IPS DF 4.7 (cell line): ENCODE data around the gene COL20A1.

Source experiments
- DNase-seq: peaks from one replicate; pipeline ENCODE4 v3.0.0-alpha.2; 2013; ENCODE audit warnings: low spot score; ENCODE audit errors: extremely low read depth

COL20A1 gene

DNA sequence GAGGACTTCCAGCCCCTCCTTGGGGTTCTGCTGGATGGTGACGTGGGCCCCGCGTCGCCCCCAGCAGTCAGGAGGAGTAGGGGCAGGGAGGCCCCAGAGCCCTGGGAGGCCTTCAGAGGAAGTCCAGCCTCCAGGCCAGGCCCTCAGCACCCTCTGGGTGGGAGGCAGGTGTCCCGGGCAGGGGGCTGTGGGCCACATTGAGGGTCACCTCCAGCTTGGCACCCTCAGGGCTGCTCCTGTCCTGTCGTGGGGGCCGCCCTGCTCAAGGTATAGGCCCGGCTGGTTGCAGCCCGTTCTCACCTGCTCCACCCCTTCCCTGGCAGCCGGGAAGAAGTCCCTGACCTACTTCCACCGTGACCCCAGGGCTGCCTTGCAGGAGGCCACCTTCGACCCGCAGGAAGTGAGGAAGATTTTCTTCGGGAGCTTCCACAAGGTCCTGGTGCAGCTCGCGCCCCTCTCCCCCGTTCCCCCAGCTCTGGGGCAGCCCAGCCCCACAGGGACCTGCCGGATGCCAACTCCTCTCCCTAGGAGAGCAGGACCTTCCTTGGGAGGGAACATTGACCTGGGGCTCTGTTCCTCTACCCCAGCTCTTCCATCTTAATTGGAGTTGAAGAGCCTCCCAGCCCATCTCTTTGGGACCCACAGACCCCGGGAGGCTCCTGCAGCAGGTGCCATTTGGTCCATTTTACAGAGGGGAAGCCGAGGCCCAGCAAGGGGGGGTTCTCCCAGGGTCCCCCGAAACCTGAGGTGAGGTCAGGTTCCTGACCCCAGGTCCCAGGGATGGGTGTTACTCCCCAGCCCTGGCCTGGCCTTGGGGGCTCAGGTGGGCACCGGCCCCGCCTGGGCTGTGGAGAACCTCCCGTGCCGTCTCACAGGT is 26.4 kb downstream of the COL20A1 start:
- DNase-seq = no peak

DNA sequence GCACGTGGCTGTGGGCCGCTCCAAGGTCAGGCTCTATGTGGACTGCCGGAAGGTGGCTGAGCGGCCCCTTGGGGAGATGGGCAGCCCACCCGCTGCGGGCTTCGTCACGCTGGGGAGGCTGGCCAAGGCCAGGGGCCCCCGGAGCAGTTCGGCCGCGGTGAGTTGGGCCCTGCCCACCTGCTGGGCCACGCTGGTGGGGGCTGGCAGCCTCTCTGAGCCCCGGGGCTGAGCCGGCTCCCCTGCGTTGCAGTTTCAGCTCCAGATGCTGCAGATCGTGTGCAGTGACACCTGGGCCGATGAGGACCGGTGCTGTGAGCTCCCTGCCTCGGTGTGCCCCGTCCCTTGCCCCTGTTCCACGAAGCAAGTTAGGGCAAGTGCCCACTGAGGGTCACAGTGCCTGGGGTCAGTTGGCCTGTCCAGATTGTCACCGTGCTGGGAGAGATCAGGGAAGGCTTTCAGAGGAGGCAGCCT is 27.1 kb downstream of the COL20A1 start:
- no peak for DNase-seq

DNA sequence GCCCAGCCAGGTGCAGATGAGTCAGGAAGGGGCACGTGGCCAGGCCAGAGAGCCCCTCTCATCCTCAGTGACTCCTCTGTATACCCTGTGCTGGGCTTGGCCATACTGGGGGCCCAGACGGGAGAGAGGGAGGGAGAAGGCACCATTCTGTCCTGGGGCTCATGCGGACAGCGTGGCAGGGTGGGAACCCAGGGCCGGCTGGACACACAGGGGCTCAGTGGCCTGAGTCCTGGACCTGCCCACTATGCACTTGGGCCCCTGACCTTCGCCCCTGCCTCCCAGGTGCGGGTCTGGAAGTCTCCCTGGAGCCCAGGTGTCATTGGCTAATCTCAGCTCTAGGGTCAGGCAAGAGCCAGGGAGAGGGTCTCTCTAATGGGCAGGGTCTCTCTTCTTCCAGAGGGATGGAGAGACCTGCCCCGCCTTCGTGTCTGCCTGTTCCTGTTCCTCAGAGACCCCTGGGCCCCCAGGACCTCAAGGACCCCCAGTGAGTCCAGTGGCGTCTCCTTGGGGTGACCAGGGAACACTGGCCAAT is 27.7 kb downstream of the COL20A1 start:
- no peak for DNase-seq

DNA sequence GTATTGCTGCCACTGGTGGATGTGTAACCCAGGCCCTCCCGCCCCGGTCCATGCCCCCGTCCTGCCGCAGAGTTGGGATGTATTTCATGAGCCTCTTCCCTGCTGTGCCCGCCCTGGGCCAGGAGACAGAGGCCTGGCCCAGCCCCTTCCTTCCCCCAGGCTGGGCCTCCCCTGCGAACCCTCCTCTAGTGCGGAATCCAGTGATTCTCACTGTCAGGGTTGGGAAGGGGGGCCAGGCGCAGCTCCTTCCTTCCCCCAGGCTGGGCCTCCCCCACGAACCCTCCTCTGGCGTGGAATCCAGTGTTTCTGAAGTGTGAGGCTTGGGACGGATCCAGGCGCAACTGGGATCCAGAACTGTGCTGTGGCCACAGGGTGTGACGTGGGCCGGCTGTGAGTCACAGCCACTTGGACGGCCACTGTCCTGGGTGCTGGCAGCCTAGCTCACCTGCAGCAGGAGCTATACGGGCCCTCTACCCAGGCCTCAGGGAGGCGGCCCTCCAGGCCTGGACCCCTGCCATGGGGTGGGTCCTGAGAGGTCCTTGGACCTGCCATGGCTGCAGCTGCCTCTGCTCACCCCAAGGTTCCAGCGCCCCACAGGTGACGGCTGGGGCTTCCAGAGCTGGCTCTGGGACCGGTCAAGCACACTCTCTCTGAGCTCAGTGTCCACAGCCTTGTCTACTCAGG is 28.3 kb downstream of the COL20A1 start:
- no peak for DNase-seq

DNA sequence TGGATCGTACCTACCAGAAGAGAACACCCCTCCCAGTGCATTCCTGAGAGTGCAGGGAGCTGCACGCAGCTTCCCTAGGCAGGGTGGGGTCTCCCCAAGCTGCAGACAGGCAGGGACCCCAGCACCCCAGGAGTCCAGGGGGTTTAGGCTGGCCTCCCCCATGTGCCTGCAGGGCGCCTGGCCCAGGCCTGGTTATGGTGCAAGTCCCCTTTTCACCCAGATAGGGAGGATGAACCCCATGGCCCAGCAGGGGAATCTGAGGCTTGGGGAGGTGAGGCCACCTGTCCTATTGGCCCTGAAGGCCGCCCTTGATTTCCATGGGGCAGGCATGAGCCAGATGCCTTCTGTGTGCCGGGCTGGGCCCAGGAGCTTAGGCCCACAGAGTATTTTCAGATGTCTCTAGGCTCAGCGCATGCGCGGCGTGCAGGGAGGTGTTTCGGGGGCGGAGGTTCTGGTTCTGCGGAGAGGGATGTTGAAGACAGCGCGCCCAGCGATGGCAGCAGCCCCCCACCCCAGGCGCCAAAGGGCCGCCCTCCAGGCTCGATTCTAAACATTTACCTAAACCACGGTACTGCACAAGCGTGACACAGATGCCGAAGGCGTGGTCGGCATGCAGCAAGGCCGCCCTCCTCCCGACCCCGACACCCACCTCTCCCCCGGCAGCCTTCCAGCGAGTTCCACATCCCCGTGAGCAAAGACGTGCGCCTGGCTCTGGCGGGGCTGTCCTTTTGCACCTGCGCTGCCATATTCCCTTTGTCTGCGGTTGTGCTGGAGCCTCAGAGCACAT is 29.4 kb downstream of the COL20A1 start:
- DNase-seq = no peak

DNA sequence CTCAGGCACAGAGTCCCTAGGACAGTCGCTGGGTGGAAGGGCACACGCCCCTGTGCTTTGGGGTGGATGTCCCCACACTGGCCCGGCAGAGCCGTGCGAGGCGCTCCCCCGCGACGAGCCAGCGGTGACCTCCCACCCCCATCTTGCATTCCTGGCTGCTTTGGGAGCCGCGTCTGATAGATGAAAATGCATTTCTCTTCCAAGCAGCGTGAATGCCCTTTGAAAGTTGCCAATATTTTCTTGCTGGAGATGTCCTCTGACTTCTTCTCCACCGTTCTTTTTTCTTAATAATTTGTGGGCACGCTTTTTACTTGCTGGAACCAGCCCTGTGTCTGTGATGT is 29.9 kb downstream of the COL20A1 start:
- DNase-seq = no peak

DNA sequence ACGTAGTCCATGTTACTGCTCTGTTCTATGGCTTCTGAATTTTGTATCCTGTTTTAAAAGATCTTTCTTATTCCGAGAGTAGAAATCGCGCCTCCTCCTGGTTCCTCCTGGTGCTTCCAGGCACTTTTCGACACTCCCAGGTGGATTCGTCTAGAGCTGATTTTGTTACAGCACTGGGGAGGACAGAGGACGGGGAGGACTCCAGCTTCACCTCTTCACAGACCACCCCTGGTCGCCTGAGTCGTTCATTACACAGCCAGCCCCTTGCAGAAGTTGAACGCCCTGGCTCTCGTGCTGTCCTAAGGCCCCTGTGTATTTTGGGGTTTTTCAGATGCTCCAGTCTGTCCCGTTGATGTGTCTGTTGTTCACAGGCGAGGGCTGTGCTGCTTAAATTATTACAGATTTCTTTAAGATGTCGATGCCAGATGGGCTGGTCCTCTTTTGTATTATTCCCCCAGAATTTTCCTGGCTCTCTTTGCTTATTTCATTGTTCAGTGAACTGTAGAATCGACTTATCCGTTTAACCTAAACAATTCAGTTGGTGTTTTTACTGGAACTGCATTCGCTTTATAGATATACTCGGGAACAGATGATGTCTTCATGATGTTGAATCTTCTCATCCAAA is 30.5 kb downstream of the COL20A1 start:
- DNase-seq = no peak

DNA sequence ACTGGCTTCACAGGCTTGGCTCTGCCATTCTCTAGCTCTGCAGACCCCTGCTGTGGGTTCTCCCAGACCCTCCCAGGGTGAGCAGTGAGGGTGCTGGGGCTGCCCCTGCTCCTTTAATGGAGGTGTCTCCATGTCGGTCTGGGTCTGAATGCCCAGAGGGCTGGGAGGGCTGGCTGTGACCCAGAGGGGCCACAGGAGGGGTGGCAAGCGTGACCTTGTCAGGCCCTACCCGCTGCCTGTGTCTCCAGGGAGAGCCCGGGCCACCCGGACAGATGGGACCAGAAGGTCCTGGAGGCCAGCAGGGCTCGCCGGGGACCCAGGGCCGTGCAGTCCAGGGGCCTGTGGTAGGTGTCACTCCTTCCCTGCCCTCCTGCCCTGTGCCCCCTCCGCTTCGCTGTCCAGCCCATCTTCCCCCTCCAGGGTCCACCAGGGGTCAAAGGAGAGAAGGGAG is 32.1 kb downstream of the COL20A1 start:
- DNase-seq = no peak

DNA sequence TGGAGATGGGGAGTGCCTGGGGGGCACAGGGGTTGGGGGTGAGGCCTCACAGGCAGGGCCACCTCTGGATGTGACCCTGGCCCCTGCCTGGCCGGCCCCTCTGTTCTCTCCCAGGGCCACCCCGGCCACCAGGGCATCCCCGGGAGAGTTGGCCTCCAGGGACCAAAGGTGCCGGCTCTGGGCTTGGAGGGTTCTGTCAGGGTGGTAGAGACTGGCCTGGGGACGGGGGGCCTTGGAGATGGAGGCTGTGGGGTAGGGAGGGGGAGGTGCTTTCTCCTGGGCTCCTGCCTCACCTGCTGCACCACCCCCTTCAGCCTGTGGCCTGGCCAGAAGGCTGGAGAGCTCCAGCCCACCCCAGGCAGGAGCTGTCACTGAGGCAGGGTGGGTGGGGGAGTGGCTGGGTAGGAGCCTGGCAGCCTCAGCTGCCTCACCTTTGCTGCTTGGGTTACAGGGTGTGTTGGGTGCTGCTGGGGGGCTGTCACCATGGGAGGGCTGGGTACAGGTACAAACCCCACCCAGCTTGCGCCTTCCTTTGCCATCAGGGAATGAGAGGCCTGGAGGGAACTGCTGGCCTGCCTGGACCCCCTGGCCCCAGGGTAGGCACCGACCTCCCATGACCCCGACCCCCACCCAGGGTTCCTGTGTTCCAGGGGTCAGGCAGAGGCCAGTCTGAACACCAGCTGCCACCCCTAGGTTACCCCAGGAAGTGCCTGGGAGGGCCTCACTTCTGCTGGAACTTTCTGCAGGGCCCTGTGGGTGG is 32.7 kb downstream of the COL20A1 start:
- DNase-seq = no peak

DNA sequence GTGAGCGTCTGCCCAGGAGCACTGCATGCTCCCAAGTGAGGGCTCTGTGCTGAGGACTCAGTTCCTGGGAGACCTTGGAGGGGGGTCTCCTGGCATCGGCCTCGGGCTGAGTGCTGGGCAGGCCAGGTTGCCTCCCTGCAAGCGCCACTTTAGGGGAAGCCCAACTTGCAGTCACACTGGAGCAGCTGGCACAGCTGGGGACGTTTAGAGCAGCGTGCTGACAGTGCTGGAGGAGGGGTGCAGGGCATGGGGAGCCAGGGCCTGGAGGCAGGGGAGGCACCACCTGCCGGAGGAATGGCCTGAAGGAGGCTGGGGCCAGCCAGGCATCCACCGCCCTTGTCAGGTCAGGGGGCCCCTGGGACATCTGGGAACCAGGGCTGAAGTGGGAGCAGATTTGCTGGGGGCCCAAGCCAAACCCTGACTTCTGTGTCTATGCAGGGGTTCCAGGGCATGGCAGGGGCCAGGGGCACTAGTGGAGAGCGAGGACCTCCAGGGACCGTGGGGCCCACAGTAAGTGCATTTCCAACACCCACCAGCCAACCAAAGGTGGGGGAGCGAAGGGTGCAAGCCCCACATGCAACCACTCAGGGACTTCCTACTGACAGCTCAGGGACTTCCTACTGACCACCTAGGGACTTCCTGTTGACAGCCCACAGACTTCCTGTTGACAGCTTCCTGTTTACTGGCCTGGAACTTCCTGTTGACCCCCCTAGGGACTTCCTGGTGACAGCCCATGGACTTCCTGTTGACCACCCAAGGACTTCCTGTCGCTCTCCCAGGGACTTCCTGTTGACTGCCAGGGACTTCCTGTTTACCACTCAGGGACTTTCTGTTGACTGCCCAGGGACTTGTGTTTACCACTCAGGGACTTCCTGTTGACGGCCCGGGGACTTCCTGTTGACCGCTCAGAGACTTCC is 33.6 kb downstream of the COL20A1 start:
- DNase-seq = no peak

DNA sequence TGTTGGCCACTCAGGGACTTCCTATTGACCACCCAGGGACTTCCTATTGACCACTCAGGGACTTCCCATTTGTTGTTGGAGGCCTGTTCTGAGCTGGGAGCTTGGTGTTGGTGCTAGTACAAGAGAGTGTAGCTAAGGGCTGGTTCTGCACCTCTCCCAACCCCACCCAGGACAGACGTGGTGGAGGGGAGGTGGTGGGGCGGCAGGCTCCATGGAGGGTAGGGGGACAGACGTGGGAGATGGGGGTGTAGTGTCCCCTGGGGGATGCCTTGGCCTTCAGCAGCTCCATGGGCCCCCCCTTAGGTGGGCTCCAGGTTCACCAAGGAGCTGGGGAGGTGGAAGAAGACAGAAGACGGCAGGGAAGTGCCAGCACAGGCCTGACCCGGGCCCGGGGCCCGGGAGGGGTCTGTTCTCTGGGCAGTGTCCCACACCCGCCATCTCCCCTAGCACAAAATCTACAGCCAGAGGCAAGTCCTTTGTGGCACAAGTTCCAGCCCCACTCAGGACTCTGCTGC is 34.3 kb downstream of the COL20A1 start:
- DNase-seq = no peak

DNA sequence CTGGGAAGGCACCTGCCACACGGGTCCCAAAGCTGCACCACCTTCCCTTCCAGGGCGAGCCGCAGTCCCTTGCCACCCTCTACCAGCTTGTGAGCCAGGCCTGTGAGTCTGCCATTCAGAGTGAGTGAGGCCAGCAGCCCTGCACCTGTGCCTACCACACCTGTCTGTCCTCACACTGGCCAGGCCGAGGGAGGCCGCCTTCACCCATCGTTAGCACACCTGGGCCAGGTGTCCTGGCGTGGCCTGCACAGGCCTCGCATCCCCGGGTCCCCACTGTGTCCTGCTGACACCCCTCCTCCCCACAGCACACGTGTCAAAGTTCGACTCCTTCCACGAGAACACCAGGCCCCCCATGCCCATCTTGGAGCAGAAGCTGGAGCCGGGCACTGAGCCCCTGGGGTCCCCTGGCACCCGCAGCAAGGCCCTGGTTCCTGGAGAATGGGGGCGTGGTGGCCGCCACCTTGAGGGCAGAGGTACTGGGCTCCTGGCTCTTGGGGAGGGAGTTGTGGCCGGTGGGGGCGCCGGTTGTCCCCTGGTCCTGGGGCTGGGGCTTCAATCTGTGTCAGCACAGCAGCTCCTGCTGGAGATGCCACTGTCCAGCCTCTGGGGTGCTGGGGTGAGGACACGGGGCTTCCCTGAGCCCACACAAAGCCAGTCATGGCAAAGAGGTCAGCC is 35.2 kb downstream of the COL20A1 start:
- DNase-seq = no peak

DNA sequence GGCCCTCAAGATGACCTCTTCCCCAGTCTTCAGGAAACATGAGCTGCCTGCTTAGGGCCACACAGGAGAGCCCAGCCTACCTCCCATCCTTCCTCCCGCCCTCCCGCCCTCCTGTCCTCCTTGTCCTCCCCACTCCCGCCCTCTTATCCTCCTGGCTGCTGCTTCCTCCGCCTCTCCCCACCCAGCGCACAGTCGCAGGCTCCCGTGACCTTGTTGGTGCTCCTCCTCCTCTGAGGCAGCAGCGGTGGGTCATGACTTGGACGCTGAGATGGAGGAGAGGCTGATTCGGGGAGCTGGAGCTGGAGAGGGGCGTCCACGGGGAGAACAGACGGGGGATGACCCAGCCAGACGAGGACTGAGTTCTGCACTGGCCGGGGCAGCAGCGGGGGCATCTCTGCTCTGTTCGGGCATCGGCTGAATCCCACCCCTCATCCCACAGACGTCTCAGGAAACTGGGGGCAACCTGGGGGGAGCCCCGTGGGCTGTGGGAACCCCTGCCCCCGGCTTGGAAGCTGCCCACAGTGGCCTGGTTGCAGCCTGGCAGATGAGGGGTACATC is 35.8 kb downstream of the COL20A1 start:
- no peak for DNase-seq

DNA sequence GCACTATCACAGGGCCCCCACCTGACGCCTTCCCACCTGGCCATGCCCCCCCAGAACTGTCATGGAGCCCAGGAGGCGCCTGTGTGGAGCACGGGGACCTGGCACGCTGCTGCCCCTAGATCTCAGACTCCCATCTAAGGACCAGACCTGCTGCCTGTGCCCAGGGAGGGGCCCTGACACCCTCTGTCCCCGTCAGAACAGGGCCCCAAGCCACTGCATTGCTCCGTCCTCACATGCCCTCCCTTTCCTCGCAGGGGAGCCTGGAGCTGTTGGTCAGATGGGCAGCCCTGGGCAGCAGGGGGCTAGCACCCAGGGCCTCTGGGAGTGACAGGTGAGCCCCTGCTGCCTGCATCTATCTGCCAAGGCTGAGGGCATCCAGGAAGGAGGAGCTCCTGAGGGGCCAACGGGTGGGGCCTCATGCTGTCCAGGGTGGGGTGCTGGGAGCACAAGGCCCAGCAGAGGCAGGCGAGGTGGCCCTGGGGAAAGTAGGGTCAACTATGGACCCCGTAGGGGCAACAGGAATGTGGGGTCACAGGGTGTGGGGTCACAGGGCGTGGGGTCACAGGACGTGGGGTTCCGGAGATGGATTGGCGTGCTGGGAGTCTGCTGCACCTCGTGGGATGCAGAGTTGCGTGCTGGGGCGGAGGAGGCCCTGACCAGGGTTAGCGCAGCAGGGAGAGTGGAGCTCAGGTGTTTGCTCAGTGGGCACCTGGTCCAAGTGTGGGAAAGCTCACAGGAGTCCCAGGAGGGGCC is 36.5 kb downstream of the COL20A1 start:
- no peak for DNase-seq

DNA sequence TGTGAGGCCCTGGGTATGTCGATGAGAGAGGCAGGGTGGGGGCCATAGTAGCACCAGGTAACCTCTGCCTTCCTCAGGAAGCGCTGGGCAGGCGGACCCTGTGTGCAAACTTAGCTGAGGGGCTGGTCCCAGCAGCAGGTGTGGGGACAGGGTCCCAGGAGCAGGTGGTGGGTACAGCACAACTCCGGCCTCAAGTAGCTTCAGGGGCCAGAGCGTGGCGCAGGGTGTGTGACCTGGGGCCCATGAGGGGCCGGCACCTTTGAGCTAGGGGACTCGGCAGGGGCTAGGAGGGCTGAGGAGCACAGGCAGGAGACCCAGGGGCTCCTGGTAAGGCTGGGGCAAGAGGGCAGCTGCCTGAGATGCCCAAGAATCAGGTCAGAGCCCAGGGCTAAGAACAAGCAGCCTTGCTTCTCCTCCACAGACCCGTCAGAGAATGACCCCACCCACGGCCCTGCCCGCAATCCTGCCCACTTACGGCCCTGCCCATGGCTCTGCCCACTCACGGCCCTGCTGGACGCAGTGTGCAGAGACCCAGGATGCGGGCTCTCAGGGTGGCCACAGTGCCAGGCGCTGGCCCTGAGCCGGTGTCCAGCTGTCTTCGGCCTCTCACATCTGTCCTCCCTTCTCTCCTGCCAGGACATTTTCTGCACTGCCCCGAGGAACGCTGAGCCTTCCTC is 37.2 kb downstream of the COL20A1 start:
- no peak for DNase-seq

DNA sequence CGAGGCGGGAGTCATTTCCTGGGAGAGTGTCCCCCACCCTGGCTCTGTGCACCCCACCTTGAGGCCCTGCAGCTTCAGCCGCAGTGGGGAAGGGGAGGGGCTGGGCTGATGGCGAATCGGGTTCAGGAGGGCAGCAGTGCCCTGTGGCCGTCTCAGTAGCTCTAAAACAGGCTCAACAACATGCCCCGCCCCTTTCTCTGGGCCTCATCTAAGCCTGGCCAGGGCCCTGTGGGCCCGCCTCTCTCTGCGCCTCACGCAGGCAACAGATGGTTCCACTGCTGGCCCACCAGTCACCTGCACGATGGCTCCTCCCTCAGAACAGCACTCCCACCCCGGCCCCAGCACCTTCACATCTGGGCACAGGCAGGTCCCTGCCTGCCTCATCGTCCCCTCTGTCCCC is 38.0 kb downstream of the COL20A1 start:
- no peak for DNase-seq
